GM18909 (cell line): Measurements from ENCODE around the gene LONP2.
"Not testable (repeated sequence)": the region's sequence is repeated elsewhere in the genome, so short reads cannot be mapped to it uniquely, and the experiment has no call there.

Experiments used
- ATAC-seq: cut with Tn5 transposase; IDR thresholded peaks from one replicate; pipeline ENCODE4 v1.9.1; 2021; ENCODE audit warnings: mild to moderate bottlenecking; ENCODE audit not compliant: unreplicated experiment, poor library complexity

LONP2 gene

DNA sequence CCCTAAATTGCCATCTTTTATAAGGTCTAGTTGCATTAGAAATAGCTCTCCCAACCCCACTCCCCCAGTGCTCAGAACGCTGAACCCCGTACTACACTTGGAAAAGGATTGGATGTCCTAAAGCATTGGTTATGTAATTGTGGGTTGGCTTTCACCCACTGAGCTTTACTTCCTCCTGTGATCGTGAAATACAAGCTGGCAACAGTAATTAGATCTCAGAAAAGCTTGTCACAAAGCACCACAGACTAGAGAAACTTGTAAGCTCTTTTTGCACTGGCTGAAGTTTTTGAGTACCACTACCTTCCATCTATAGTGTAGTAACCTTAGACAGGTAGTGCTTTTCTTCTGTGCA, 86.7 kb downstream of the LONP2 start:
- ATAC-seq, result no peak

DNA sequence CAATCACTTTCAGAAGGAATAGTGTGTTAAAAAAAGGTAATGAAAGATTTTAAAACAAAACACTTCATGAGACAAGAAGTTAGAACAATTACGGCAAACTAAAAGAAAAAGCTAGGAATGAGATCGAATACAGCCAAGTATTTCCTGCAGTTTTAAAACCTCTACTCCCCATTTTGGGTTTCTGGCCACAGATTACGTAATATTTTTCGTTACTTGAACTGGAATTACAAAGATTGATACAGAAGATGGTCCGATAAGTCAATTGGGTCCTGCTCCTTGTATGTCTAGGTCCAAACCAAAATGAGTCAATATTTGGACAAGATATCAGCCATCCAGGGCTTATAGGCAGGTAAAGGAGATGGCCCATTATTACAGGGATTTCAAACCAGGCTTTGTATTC, 88.9 kb downstream of the LONP2 start:
- no peak for ATAC-seq

DNA sequence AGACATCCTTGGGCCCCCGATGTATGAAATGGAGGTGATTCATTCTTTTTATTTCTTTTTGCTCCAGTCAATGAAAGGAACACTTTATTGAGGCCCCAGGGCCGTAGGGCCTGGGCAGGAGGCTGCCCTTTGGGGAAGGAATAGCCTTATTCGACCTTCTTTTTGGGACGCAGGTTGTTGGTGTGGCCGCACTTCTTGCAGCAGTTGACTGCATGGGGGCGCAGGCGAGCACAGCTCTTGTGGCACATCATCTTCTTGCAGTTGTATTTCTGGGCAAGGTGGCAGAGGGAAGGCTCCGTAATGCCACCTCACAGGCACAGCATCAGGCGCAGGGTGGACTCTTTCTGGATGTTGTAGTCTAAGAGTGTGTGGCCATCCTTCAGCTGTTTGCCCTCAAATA, 90.2 kb downstream of the LONP2 start:
- ATAC-seq, result no peak

DNA sequence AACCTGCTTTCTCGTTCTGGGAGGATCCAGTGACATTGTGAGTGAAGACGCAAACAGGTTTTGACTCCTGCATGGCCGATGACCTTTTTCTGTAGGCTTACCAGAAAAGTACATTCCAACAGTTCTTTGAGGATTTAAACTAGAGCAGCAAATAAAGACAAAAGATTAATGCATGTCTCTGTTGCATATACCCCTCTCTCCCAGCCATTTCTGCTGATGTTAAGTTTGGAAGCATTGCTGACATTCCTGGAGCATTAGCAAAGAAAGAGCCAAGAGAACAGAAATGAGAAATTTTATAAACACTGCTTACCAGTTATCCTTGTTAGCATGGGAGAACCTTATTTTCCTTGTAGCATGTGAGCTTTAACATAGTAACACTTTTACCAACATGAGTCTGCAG, 91.9 kb downstream of the LONP2 start:
- no peak for ATAC-seq

- no peak for ATAC-seq
These were observed 96.0 kb downstream of the LONP2 start for GRCh38 chr16:48340054-48340453.

- no peak for ATAC-seq
These were observed 98.5 kb downstream of the LONP2 start for GRCh38 chr16:48342591-48342990.

DNA sequence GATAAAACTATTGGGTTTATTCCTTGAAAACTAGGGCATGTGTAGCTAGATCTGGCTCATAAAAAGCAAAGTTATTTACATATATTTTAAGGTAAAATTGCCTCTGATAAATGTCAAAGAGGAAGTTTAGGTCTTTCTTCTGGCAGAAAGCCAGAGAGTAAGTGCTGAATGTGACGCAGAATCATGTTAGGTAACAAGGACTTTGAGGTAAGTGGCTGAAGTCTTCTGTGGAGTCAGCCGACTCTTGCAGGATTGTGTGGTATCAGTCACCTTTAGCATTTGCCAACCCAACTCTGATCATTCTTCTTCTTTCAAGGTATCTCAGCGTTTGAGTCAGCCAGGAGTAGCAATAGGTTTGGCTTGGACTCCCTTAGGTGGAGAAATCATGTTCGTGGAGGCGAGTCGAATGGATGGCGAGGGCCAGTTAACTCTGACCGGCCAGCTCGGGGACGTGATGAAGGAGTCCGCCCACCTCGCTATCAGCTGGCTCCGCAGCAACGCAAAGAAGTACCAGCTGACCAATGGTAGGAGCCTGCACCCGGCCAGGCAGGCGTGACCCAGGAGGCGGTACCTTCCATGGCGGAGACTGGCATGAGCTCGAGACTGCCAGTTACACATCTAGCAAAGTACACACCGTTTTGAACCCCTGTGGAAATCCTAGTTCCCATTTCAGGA, 103.2 kb downstream of the LONP2 start:
- ATAC-seq, result no peak

DNA sequence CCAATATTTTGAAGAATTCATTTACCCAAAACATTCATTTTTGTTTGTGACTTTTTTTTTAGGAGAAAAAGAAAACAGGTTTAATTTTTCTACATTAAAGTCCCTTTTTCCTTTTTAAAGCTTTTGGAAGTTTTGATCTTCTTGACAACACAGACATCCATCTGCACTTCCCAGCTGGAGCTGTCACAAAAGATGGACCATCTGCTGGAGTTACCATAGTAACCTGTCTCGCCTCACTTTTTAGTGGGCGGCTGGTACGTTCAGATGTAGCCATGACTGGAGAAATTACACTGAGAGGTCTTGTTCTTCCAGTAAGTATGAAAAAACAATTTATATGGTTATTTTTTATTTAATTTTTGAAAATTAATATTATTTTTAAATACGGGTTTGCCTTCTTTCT, 103.9 kb downstream of the LONP2 start:
- no peak for ATAC-seq

GRCh38 chr16:48350736-48351135, 106.6 kb downstream of the LONP2 start:
- no peak for ATAC-seq

DNA sequence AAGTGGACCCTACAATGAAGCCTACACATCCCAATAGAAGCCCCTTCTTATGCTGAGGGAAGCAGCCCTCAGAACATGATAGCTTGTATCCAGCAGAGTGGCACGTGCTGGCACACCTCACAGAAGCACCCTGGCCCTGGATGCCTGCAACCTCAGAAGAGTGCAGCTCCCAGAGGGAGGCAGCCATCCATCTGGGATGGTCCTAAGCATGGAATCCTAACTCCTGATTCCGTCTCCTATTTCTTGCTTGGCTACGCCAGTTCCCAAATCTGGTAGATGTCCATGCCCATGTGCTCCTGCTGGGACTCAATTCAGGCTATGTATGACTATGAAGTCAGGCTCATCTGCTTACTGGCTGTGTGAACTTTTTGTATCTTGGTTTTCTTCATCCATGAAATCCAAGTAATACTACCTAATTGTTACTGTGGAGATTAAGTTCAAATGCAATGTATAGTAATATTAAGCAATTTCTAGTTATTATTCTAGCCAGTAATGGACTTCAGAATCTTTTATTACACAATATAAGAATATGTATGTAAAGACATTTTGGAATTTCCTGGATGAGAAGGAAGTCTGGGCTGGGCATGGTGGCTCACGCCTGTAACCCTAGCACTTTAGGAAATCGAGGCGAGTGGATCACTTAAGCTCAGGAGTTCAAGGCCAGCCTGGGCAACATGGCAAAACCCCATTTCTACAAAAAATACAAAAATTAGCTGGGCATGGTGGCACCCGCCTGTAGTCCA, 108.7 kb downstream of the LONP2 start:
- ATAC-seq, result no peak

DNA sequence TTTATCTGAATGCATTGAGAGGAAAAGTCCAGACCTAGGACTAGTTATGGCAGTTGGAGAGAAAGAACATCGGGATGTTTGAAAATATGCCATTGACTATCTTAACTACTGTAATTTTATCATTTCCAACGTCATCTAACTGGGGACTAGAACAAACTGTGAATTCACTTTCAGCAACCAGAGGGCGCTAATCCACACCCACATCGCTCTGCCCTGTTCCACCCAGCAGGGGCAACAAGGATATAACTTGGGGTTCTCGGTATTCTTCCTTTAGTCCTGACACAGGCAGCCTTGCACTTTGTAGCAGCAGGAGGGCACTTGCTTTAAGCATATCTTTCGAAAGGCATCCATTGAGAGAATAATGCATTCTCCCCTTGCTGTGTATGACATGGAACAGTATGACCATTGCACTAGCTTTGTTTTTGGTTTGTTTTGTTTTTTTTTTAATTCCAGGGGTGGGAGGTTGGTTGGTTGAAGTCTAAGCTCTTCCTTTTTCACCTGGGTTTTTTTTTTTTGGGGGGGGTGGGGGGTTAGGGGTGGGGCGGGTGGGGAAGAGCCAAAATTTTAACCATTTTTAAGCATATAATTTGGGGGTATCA, 109.6 kb downstream of the LONP2 start:
- ATAC-seq, result peak; percentile 80

GRCh38 chr16:48354385-48354784, 110.3 kb downstream of the LONP2 start:
- ATAC-seq, result not testable (repeated sequence)

- ATAC-seq, result no peak
These were observed 111.1 kb downstream of the LONP2 start for GRCh38 chr16:48354877-48355855.

DNA sequence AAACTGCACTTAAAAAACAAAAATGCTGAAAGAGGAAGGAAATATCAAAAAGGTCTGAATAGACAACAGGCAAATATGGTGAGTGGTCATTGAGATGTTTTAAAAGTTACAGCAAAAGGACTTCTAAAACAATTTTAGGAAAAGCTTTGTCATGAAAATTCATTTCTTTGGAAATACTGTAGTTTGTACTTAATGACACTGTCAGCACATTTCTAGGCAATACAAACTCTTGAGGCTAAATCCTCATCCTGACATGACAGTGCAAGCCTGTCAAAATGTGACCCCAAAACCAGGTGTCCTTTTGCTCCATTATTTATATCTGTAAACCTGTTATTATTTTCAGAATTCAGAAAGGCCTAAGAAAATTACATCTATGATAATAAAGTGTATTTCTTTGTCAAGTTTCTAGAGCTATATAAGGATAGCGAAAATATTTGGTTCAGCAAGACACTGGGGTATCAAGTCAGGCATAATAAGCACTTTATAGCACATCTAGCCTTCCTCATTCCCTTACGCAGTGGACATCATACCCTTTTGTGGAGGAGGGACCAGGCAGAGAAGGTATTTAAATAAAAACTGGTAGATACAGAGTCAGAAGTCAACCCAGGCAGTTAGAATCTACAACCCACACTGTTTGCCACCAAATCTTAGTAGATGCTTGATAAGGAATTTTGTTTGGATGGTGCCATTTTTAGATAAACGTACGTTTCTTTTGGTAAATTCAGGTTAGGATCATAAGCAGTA, 112.7 kb downstream of the LONP2 start:
- ATAC-seq, result no peak

DNA sequence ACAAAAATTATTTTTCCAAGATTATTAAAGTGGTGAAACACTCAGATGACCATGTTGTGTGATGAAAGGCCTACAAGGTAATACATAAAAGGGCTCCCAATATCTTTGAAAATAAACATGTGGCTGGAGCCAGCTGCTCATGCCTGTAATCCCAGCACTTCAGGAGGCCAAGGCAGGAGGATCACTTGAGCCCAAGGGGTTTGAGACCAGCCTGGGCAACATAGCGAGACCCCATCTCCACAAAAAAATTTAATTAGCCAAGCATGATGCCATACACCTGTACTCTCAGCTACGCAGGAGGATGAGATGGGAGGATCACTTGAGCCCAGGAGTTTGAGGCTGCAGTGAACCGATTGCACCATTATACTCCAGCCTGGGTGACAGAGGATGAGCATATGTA, 114.3 kb downstream of the LONP2 start:
- ATAC-seq, result no peak

- no peak for ATAC-seq
These were observed 115.9 kb downstream of the LONP2 start for GRCh38 chr16:48359983-48360382.

- ATAC-seq, result no peak
These were observed 116.9 kb downstream of the LONP2 start for GRCh38 chr16:48361012-48361411.

DNA sequence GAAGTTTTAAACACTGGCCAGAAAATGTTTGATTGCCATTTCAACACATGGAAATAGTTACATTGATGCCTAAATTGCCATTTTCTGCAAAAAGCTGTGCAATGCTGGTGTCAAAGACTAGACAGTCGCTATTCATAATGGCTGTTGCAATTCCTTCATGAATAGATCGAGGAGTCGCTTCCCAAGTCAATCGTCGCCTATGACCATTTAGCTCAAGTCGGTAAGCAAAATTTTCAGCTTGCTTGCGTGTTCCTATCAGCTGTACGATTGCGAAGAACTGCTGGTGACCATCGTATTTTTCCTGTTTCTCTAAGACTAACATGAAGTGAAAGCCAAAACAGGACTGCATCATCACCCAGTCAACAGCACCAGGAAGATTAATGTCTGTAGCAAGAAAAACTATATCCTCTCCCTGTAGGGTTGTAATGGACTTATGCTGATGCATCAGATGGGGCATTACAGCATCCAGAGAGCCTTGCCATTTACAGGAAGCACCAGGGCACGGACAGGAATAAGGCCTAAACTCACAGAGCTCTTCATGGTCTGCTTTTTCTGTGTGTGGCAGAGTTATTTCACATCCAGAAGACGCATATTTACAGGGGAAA, 117.5 kb downstream of the LONP2 start:
- no peak for ATAC-seq

GRCh38 chr16:48365025-48365600, 121.0 kb downstream of the LONP2 start:
- no peak for ATAC-seq
